NCI-H146 (cell line): ENCODE measurements around the gene CRTC2.
"Not testable (repeated sequence)": the region's sequence is repeated elsewhere in the genome, so short reads cannot be mapped to it uniquely, and the experiment has no call there.

Experiments used
- DNase-seq: peaks from one replicate; lab custom pipeline; 2025; lab: John Stamatoyannopoulos, UW

Gene CRTC2

DNA sequence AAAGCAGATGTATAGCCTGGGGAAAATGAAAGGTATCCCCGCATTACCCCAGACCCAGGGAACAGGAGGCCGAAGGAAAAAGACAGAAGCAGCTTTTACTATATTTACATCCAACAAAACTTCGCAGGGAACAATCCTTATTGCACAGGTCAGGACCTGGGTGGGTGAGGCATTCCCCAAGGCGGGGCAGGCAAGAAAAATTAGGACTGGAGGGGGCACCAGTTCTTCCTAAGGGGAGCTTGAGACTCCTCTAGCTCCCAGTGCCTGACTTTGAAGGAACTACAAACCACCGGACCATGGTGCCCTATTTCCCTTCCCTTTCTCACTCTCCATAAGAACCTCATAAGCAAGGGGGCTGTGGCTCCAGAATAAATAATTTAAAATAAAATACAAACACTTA is 29.0 kb downstream of the CRTC2 start:
- no peak for DNase-seq

DNA sequence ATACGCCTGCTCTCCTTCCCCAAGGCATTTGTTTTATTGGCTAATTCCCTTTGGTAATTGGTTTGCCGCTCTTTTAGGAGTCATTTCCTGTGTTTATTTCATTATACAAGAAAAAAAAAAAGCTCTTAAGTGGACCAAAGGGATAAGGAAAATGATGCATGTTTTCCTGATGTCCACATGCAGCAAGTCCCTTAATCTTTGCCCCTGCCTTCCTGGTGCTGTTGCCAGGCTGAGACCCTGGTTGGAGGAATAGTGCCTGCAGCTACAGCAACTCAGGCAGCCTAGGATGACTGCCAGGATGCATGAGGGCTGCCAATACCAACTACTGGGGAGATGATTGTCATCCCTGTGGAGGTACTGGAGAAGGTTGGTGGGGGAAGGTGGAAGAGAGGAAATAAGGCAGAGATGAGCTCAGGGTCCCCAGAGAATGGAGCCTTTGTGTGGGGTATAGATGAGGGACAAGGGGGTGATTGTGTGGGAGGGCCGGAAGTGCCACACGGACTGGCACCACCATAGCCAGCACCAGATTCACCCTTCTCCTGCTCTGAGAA is 29.5 kb downstream of the CRTC2 start:
- no peak for DNase-seq

DNA sequence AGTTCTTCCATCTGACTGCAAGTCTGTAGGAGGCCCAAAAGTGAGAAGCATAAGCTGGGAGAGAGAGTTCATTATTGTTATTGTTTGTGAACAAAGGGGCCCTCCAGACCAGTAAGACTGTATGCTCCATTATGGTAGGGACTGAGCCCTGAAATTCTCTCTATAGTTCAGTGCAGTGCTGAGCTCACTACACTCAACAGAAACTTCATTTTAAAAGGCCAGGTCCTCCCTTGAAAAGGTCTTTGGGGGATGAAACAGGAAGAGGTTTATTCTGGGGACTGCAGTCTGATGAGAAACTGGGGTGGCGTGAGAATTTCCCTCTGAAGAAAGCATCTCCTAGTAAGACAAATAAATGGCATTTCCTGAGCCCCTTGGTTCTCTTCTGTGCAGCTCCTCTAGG is 30.2 kb downstream of the CRTC2 start:
- DNase-seq: no peak

DNA sequence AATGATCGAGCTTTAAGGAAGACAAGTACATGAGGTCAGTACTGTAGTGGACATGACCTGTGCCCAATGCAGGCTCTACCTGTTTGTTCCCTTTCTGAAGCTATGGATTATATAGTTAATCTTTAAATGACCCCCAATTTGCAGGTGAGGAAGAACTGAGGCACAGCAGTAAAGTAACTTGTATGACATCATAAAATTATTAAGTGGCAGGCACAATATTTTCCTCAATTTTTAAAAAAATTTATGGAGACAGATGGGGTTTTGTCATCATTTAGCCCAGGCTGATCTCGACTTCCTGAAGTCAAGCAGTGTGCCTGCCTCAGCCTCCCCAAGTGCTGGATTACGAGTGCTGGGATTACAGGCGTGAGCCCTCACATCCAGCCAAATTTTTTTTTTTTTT is 32.0 kb downstream of the CRTC2 start:
- DNase-seq: no peak

DNA sequence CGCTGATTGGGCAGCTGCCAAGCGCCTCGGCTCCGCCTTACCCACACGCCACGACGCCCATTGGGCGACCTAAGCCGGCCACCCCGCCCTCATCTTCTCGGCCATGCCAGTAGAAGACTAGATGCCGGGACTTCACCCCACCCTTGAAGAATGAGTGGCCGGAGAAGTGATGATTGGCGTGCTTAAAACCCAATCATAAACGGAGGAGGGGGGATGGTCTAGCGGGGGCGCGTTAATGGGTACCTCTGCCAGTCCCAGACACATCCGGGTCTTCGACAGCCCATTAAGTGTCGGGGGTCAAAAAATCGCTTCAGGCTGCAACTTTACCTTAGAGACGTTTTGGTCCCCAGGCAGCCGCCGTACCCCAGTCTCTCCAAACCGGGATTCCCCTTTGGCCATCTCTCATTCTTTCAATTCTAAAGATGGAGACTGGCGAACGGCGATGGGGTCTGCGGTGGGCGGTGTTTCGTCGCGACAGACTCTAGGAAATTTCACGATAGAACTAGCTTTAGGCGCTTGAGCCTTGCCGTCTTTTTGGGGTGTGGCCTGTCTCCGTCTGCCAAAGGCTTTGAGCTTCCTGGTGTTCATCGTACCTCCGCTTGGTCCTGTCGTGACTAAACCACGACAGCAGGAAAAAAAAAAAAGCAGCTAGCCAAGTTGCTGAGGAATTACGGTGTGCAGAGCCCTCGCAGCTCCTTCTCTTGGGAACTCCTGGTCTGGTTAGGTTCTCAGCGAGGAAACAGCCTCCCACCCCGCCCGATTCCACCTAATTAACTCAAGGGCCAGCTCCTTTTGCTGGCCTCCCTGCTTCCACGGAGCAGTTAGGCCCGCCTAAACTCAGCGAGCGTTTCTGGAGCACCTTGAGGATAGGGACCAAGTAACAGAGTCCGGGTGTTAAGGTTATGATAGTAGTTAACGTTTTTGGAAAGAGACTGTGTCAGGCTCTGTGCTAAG is 35.2 kb downstream of the CRTC2 start, which contains the start of gene GATAD2B:
Gene GATAD2B, minus strand, starts transcription at position 1 of the 954 bp plus-strand sequence. CDS start 94,625 bp downstream, outside the sequence.
- DNase-seq: peak; percentile 100

DNA sequence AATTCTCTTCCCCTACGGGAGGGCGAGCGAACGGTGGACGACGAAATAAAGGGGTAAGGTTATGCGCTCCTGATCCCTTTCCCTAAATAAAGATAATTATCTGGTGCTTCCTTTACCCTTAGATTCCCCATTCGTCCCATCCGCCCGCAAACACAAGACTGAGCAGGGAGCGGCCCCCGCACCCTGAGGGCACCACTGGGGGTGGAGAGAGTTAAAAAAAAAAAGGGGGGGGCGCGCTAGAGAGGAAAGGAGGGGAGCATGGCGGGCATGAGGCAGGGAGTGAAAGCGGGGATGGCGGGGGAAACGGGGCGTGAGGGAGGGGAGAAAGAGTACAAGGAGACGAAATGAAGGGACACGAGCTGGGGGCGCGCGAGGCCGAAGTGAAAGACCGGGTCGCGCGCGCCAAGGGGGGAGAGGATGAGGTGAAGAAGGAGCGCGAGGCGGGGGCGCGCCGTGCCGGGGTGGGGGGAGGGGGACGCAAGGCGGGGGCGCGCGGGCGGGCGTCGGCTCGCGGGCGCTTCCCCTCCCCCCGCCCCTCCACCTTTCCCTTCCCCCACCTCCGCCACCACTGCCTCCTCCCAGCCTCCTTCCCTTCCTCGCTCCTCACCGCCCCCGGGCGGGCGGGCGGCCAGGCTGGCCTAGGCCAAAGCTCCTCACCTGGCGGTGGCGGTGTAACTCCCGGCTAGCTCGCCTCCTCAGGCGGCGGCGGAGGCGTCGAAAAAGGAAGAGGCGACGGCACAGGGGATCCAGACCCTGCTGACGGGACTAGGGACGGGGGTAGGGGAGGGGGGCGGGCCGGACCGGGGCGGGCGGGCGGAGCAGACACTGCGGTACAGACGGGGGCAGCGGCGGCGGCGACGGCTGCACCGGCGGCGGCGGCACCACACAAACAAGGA is 36.1 kb downstream of the CRTC2 start:
- peak; percentile 79 for DNase-seq

DNA sequence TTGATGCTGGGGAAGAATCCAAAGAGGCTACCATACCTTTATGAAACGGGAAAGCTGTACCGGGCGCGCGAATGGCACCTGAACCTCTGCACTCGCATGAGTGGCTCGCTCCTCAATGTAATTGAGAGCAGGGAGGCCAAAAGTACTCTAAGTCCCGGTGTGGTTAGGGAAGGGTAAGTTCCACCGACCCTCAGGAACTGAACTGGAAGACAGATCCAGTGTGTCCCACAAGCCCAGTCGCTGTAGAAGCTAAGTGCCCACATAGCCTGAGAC is 36.7 kb downstream of the CRTC2 start:
- peak; percentile 32 for DNase-seq

DNA sequence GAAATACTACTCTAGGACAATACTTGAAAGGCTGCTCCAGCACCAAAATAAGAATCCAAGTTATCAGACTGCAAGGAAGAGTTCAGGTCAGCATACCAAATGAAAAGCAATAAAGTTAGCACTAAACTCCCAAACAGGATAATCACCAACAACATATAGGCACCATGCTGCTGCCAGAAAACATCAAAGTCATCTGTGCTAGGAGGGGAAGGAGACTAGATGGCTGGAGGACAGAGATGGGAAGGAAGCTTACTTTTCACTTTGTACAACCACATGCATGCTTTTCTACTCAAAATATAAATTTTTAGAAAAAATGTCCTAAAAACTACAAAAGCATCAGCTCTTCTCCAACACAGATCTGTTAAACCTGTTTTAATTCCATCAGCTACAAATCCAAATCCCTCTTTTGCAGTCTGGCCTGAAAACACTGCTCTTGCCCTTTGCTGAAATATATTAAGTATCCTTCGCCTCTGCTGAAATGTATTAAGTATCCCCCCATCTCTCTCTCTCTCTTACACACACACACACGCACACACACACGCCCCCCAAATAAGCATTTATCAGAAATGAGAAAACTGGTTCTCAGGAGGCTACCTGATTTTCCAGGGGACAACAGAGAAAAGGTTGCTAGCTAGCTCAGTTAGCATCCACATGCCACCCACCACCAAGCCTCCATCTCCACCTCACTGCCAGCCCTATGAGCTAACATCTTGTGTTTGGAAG is 37.2 kb downstream of the CRTC2 start:
- no peak for DNase-seq

DNA sequence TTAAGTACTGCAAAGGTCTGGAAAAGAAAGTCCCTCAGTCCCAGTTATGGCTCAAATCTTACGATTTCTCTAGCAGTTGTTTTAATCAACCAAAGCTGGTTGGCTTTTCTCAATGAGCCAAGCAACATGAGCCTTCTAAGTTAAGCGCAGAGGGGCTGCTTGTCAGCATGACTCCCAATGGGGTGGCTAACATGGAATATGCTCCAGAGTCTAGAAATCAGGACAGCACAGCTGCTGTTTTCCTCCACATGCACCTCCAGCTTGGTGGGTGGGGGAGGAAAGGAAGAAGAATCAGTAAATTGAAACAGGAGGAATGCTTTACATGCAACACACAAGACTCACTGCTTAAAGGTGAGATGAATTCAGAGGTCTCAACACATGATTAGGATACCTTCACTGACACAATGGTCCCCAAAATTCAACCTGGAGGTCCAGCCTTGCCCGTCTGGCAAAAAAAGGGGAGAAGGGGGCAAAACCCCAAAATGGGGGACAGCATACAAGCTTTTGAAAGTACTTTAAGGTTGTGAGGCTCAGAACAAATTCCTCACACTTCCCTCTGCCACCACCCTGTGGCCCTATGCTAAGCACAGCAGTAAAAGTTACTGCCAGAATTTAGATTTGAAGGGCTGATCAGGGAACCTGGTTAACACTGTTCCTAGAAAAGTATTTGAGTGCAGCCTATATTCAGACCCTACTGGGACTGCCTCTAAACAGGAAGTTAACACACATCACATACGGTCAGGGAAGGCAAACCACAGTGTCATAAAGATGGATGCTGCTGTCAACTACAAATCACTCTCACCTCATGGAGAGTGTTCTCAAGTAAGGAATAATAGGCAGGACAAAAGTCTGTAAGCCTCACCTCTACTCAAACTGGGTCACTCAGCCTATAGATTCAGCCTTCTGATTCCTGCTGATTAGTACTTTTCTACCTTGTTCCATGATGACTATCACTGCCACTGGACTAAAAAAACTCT is 38.2 kb downstream of the CRTC2 start:
- no peak for DNase-seq

DNA sequence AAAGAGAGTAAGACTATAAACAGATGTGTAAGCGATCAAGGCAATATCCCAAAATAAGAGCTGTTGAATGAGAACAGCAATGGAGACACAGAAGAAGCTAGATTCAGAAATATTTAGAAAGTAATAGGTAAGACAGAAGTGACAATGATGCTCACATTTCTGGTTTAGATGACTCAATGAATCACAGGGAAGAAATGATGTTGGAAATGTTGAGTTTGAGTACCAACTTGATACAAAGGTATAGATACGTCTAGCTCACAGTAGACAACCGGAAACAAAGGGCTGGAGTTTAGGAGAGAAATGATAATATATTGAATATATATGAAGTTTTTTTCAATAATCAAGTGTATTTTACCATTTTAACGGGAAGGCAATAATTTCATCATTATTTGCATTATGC is 42.1 kb downstream of the CRTC2 start:
- no peak for DNase-seq

DNA sequence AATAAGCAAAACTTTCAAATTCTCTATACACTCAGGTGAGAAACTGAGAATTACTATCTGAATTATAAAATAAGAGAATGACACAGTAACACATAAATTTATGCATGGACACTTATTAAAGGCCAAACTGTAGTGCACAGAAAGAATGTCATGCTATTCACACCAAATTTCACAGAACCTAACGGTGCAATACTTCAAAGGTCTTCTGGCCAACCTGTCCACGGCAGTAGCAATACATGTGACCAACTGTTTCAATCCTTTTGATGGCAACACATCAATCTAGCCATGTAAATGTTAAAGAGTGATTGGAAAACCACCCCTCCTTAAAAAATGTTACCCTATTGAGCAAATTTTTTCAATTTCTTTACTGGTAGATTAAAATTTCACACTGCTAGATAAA is 46.1 kb downstream of the CRTC2 start:
- no peak for DNase-seq

DNA sequence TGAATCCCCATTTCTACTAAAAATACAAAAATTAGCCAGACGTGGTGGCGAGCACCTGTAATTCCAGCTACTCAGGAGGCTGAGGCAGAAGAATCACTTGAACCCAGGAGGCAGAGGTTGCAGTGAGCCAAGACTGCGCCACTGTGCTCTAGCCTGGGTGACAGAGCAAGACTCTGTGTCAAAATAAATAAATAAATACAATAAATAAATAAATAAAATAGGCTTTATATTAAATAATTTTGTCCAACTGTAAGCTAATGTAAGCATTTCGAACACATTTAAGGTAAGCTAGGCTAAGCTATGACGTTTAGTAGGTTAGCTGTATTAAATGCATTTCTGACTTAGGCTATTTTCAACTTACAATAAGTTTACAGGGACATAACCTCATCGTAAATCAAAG is 47.9 kb downstream of the CRTC2 start:
- not testable (repeated sequence) for DNase-seq

DNA sequence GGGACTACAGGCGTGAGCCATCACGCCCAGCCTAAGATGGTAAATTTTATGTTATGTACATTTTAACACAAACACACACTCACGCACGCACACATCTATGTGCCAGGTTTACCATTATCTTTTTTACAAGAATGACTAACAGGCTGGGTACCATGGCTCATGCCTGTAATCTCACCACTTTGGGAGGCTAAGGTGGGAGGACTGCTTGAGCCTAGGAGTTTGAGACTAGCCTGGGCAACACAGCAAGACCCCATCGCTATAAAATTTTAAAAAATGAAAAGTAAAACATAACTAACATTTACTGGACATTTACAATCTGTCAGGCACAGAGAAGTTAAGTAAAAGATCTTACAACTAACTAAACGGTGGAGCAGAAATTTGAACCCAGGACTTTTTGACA is 50.3 kb downstream of the CRTC2 start:
- DNase-seq: no peak

DNA sequence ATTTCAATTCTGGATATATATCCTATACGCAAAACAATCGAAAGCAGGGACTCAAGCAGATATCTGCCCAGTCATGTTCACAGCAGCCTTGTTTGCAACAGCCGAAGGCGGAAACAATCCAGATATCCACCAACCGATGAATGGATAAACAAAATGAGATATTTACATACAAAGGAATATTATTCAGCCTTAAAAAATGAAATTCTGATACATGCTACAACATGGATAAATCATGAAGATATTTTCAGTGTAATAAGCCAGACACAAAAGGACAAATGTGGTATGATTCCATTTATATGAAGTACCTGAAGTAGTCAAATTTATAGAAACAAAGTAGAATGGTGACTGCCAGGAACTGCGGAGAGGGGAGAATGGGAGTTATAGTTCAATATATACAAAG is 51.3 kb downstream of the CRTC2 start:
- DNase-seq: no peak

DNA sequence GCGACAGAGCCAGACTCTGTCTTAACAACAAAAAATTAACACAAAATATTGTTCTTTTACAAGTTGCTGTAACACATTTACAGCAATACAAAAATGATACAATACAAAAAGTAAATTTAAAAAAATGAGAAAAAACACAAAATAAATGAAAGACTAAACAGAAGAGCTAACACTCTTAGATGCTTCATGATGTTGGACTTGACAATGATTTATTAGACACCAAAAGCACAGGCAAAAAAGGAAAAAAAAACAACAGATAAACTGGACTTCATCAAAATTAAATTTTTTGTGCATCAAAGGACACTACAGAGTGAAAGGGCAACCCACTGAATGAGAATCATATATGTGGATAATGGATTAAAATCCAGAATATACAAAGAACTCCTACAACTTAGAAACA is 52.0 kb downstream of the CRTC2 start:
- DNase-seq: no peak

DNA sequence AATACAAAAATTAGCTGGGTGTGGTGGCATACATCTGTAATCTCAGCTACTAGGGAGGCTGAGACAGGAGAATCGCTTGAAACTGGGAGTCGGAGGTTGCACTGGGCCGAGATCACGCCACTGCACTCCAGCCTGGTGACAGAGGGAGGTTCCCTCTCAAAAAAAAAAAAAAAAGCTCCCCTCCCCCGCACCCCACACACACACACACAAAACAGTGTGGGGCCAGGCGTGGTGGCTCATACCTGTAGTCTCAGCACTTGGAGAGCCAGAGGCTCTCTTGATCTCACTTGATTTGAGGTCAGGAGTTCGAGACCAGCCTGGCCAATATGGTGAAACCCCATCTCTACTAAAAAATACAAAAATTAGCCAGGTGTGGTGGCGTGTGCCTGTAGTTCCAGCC is 52.5 kb downstream of the CRTC2 start:
- not testable (repeated sequence) for DNase-seq

DNA sequence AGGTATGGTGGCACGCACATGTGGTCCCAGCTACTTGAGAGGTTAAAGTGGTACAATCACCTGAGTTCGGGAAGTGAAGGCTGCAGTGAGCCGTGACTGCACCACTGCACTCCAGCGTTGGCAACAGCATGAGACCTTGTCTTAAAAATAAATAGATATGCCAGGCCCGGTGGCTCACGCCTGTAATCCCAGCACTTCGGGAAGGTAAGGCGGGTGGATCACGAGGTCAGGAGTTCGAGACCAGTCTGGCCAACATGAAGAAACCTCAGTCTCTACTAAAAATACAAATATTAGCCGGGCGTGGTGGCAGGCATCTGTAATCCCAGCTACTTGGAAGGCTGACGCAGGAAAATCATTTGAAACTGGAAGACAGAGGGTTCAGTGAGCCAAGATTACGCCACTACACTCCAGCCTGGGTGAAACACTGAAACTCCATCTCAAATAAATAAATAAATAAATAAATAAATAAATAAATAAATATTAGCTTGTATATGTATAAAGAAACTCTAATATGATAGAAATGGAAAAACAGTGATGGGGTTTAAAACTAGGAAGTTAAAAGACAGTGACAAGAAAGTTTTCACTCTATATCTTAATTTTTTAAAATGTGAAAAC is 54.5 kb downstream of the CRTC2 start:
- DNase-seq: no peak

DNA sequence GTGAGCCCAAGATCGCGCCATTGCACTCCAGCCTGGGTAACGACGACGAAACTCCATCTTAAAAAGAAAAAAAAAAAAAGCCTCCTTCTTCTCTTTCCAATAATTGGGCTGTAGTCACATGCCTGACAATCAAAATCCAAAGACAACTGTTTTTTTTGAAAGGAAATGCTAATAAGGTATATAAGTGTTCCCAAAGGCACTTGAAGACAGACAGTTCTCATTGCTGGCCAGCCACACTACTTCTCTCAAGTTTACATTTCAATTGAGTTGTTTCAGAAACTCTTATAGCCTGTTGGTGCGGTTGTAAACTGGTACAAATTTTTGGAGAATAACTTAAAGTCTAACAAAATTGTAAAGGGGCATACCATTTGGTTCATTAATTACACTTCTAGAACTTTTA is 58.9 kb downstream of the CRTC2 start:
- DNase-seq: no peak
